ENCODE results near the gene CMAS.

DNA sequence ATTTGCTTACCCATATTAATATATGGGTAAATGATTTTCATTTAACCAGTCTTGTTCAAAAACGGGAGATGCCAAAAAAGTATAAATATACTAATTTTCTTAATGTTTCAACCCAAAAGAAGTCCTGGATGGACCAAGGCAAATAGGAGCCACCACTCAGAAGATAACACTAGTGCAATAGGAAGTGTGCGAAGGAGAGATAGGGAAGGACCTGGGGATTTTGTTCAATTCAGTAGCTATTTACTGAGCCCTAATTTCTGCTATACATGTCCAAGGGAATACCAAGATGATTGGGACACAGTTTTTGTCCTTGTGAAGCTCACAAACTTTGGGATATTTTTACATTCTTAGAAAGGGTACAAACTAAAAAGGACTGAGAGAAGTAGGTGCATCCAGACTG, 1.5 kb downstream of the CMAS start:
- TF ChIP-seq SUZ12 (IDR thresholded peaks at IDR 0.05; ENCODE audit: extremely low read depth, insufficient read depth, insufficient read length) (no peak), YY1 (IDR thresholded peaks at IDR 0.05; ENCODE audit: insufficient read depth, insufficient read length) (no peak), ZNF274 (IDR thresholded peaks at IDR 0.05; ENCODE audit: low read depth, low read length) (no peak)
